Measurements from ENCODE around the gene MCRIP1.
A peak's percentile ranks its signal among the peaks of the same experiment; 100 is the strongest.

The MCRIP1 gene, protein sequence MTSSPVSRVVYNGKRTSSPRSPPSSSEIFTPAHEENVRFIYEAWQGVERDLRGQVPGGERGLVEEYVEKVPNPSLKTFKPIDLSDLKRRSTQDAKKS

DNA sequence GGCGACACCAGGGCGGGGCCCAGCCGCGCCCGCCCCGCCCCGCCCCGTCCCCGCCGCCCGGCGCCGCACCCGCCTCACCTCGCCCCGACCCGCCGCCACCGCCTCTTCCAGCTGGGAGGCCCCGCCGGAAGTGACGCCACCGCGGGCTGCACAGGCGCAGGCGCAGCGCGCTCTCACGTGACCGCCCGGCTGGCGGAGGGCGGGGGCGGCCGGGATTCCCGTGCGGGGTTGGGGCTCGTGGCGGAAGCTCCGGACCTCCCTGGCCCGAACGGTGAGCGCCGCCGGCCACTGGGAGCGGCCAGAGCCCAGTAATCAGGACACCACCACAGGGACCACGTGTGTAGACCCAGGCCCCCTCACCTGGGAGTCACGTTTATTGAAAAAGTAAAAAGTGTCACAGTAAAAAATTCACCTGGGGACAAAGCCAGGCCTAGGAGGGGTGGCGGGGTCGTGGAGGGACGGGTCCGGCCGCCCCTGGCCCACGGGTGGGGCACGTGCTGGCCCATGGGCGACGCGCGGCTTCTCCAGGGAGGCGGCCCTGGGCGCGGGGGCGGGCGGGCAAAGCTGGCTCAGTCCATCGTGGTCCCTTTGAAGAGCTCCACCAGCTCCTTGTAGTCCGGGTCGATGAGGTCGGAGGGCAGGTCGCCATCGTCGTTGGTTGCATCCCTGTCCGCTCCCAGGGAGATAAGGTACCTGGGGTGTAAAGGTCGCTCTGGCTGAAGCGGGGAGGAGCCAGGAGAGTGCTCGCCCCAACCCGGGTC, at the start of gene MCRIP1:
MCRIP1 (minus strand) TSS at position 132 of the 761 bp plus-strand sequence. CDS start 8,785 bp downstream, outside the sequence.
- peak in 1 of 2 experiments; percentile 25 for DNase-seq

DNA sequence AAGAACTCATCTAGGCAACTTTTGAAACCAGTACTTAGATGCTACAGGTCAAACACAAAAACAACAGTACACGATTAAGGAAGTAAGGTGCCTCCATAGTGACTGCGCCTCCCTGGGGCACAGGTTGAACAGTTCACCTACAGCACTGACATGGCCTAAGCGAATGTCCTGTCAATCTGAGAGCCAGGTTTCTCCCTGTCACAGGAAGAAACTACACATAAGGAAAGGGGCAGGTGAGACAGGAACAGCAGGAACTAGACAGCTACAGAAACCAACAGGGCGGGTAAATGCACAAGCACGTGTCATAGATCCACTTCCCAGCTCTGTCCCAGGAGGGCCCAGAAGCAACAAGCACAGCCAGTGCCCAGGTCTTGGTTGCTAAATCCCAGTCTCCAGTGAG, 46.0 kb upstream of the MCRIP1 start:
- DNase-seq, result no peak

DNA sequence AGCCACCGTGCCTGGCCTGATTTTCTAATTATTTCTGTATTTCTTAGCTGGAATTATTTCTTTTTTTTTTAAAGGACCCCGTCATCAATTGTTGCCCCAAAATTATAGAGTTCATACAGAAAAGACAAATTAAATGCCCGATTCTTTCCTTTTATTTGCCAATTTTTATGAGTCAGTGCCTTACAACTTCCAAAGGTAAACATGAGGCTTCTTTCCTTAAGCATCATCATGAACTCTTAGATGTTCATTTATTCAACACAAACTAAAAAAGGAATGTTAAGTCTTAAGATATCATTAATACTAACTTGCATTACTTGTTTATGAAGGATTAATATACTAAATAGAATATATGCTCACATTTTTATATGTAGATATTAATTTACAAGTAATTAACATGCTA, 45.2 kb upstream of the MCRIP1 start:
- DNase-seq, result no peak

DNA sequence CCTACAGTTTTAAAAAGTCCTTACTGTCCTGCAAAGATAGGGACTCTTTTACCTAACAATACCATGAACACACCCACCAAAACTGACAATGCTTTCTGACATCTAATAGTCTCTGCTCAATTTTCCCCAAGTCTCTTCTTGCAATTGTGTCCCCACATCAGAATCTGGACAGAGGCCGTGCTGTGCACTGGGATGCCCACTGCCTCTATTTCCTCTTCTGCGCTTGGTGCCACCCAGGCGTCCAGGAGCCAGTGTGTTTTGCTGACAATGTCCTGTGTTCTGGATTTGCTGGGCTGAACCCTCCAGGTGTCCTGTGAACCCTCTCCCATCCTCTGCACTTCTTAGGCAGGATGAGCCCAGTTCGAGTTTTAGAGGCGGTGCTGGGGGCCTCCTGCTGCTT, 44.5 kb upstream of the MCRIP1 start:
- no peak for DNase-seq

DNA sequence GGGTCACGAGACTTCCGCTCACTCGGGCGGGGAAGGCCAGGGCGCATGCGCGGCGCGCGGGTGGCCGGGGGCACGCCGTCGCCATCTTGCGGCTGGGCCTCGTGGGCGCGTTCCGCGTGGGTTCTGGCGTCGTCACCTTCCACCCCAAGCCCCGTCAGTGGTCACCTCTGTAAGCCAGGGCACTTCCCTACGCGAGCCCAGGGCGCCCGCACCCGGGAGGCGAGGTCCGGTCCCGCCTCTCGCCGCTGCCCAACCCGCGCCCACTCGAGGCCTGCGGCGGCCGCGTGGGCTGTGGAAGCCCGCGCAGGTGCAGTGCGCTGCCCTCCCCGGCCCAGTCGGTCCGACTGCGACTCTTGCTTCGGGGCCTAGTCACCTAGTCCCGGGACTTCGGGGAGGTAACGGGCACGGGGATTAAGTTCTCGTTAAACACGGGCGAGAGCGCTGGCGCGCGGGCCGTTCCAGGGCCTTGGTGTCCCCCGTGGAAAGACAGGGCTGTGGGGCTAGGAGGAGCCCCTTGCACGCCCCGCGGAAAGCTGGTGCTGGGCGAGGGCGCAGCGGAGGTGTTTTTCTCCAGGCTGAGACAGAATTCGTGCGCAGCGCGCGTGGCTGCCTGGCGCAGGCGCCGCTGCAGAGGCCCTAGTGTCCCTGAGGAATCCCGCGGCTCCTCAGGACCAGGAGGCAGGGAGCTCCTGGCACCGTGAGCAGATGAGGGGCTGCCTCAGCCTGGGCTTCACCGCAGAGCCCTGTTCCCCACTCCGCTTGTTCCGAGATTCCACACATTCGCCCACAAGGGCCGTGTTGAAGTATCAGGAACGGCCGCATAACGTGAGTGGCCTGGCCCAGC, 38.5 kb upstream of the MCRIP1 start:
- DNase-seq, result peak in 1 of 2 experiments; percentile 40

DNA sequence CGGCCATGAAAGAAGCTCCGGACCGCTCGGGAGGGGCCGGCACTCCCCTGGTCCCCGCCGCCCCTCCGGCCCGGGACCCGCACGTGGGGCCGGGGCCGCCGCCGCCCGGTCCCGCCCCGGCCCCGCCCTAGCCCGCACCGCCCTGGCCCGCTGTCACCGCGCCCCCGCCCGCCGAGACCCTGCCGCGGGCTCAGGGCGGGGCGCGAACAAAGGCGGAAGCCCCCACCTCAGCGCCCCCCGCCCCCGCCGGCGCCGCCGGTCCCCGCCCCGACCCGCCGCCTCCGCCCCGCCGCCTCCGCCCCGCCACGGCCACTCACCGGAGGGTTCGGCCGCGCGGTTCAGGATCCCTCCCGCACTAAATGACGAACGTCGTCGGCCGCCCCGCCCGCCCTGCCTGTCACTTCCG, 37.9 kb upstream of the MCRIP1 start, which contains the start of gene ARHGDIA:
ARHGDIA (minus strand) TSS at position 357 of the 406 bp plus-strand sequence. CDS start 1,407 bp downstream, outside the sequence.
- DNase-seq, result no peak

DNA sequence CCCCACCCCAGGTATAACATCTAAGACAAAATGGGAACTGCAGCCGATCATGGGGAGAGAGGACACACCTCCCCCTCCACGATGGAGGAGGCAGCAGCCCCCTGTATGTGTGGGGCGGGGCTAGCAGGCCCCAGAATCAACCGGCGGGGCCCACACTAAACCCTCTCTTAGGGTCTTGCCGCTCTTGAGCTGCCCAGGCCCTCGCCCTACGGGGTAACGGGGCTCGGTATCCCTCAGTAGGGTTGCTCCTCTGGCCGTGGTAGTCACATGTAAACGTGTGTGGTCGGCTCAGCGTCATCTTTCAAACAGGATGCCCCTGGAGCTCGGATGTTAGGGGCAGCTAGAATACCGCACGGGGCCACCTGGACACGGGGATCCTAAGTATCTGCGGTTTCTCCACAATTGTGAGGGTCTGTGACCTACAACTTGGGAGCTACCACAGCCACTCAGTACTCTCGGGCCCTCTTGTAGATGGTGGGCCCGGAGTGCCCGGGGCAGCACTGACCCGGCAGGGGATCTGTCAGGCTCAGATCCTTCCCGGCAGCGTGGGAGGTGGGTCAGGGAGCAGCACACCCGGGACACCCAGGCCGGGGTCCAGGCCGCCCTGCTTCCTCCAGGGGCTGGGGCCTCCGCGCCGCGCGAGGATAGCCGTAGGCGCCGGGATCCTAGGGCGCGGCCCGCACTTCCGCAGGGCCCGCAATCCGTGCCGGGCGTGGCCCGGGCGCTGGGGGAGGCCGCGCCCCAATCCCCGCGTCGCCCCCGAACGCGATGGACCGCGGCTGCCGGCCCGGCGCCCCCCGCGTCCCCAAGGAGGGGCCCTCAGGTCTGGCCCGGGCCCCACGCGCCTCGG, 37.3 kb upstream of the MCRIP1 start:
- no peak for DNase-seq

DNA sequence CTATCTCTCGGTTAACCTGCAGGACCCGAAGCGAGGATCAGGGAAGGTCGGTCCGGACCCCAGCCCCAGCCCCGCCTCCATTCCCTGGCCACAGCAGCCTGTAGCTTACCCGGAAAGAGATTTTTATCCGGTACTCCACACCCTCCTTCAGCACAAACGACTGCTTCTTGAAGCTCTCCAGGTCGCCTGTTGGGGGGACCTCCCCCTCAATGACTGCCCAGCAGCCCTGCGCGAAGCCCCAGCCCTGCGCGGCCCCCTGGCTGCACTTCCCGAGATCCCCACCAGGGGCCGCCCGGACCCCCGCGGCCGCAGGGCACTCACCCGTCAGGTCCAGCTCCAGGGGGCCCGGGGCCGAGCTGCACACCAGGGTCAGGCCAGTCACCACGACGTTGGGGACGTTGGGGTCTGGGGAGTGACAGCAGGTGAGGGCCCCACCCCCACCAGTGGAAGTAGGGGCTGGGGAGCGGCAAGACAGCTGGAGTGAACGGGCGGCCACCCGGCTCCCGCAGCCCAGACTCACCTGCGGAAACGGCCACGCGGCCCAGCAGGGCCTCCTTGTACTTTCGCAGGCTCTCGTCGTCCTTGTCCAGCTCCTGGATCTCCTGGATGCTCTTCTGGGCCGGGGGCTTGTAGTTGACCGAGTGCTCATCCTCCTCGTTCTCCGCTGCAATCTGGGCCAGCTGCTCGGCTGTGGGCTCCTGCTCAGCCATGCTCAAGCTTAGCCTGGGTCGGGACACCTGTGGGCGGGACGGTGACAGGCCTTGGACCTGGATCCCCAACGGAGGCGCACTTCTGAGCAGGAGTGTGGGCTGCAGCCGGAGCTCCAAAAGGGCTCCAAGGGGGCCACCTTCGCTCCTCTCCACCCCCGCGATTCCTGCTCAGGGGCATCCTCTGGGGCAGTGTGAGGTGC, 36.4 kb upstream of the MCRIP1 start:
- no peak for DNase-seq

DNA sequence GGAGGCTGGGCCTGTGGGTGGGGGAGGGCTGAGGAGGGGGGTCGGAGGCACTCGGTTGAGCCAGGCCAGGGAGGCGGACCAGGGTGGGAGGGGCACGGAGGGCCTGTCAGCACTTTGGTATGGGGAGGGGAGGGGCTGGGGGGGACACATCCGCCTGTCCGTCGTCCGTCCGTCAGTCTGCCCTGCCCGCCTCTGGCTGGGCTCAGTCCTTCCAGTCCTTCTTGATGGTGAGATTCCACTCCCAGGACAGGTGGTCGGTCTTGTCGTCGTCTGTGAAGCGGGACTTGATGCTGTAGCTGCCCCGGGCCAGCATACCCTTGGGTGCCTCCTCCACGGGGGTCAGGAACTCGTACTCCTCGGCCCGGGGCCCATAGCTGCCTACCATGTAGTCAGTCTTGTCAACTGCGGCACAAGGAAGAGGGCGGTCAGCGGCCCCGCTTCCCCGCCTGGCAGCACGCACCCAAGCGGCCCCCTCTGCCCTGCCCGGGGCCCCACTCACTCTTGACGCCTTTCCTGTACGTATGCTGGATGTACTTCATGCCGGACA, 35.7 kb upstream of the MCRIP1 start:
- DNase-seq, result no peak

DNA sequence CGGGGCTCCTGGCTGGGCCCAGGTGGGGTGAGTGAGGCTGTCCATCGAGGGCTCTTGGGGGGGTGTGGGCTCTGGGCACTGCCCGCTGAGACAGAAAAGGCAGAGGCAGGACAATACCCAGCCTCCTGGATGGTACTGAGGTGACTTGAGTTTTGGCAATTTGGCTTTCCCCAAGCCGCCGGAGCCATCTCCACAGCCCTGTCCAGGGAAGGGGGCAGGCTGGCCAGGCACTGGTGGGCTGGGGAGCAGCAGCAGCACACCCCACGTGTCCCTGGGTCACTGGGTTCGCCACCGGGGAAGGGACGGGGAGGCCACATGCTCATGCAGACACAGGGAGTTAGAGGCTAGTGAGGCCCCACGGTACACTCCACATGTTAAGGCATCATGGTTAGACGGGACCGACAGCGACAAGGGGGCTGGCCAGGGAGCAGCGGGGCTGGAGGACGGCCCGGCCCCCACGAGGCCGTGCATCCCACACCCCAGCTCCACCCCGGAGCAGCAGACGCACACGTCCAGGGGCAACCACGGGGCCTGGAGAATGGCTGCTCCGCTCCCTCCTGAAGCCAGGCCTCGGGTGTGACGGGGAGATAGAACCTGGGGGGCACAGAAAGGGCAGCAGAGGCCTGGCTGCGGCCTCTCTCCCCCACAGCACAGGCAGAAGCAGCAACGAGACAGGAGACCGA, 35.0 kb upstream of the MCRIP1 start:
- no peak for DNase-seq

DNA sequence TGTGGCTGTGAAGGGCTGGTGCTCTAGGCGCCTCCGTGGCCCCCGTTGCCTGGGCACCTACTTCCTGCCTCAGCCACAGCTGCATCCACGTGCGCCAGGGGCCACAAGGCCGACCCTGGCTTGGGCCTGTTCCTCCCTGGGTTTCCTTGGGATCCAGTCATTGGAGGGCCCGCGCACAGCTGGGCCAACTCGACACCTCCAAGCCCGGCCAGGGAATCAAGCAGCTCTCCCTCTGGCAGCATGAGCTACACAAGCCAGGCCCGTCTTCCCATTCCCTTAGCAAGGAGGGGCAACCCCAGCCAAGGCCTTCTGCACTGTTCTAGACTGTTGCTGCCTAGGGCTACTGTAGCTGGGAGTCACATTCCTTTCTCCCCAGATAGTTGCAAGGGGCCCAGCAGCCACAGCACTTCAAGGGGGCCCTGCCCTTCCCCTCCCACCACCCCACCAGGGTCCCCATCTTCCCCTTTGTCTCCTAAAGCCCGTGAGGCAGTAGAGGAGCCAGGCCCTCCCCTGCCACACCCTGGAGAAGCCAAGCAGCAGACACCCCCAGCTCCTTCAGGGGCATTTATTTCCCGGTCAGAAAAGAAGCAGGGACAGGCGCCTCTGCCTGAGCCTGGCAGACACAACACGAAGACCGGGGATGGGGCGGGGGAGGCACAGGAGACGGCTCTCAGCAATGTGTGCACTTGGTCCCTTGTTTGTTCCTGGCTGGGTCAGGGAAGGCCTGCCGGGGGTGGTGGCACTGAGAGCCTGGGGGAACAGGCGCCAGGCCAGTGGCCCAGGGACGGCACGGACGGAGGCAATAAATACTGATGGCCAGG, 34.3 kb upstream of the MCRIP1 start:
- DNase-seq, result no peak

DNA sequence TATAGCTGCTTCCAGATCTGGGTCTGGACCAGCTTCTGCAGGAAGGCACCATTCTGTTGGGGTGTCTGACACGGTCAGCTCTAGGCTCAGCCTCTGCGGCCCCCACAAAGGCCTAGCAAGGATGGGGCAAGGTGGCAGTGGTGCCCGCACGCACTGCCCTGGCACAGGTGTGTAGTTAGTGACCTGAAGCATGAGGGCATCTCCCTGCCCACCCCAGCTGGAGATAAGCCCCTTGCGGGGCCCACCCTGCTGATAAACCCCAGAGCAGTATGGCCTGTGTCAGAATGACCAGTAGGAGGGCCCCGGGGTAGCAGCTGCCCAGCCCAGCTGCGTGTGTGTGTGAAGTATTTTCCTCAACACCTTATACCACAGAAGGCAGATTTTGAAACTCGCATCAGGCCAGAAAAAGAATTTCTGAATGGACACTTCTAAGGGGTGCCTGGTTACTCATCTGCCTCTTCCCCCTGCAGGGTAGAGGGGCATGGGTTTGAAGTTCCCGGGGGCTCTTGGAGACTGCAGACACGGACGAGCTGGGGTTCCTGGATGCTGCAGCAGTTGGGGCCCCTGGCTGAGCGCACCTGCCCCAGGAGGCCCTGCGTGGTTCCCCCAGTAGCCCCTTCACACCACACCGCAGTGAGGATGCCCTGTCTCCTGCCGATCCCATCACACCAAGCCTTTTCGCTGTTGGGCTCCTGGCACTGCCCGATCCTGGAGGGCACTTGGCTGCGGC, 33.5 kb upstream of the MCRIP1 start:
- no peak for DNase-seq

DNA sequence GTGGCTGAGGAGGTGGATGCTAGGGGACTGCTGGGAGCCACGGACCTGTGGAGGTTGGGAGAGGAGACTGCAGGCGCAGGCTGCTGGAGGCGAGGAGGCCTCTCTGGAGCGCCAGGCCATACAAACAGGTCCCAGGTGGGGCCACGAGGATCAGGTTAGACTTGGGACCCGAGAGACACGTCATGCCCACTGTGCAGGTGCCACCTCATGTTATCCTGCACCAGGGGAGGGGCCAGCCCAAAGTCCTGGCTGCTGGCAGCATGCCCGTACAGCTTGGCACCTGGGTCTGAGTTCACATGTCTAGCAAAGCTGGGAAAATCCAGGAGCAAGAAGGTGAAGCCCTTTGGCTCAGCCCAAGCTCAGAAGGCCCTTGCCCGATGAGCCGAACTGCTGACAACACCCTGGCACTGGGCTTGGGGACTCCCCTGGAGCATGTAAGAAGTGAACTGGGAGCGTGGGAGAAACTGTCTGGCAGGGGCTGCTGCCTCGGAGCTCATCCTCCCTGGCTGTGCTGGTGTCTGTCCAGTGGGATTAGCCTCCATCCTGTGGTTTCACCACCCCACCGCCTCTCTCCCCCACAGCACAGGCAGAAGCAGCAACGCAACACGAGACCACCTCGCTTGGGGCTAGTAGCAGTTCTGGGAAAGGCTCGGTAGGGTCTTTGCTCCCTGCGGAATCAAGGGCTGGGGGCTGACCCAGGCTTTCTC, 32.8 kb upstream of the MCRIP1 start:
- no peak for DNase-seq

DNA sequence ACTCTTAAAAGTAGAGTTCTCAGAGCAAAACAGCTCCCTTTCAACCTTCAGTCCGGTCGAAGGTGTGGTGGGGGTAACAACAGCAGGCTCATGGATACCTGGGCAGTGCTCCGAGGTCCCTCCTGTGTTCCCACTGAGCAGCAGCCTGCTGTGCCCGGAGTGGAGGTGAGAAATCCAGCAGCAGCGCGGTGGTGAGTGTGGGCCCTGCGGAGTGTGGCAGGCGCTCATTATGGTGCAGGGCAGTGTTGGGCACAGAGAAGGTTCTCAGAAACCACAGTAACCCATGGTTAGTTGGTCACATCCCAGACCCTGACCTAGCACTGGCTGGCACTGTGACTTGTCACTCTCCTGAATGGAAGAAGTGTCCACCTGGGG, 32.3 kb upstream of the MCRIP1 start:
- no peak for DNase-seq

DNA sequence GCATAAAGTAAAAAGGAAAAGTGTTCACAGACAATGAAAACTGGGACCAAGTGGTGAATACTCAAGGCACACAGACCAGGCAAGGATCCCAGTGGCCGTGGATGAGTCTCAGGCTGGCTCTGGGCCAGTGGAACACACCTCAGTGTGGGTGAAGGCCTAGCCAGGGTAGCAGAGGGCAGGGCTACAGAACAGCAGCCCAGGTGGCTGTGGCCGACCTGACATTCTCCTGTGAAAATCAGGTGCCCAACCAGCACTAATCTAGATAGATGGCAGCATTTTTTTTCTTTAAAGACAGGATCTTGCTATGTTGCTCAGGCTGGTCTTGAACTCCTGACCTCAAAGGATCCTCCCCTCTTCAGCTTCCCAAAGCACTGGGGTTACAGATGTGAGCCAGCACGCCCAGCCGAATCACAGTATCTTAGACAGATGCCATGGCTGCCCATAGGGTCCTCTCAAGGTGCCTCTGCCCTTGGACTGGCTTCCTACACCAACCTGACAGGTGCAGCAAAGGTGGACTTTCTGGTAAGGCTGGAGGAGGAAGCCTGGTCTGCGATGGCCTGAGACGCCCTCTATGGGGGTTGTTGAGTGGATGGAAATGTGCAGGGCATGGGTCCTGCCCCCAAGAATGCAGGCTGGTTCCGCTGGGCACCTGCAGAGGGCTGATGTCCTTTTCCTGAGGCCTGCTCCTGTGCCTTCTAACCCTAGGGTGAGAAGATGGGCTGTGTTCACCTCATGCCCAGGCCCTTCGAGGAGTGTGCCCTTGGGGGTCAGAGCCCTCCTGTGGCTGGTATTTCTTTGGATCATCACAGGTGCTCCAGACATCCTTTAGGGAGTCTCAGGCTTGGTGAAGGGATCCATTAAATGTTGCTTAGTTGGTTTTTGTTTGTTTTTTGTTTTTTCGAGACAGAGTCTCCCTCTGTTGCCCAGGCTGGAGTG, 31.0 kb upstream of the MCRIP1 start:
- no peak for DNase-seq

DNA sequence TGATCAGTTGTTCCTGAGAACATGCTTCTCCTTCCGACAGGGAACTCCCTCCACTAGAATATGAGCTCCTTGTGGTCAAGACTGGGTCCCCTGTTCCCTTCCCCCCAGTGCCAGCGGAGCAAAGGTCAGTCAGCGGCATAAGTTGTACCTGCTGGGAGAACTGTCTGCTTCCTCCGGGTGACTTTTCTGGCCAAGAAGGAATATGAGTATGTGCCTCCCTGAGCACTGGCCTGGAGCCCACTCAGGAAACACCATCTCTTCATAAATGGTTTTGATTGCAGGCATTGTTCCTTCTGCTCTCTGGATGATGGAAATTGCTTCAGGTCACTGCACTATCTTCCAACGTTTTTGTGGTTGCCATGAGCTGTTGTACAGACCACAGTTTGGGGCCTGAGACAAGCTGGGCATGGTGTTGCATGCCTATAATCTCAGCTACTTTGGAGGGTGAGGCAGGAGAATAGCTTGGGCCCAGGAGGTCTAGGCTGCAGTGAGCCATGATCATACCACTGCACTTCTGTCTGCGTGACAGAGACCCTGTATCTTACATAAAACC, 30.1 kb upstream of the MCRIP1 start:
- no peak for DNase-seq
